SK-N-MC (cell line): ENCODE measurements around the gene CSTF1.

Source experiments
- DNase-seq: peaks from one replicate; pipeline ENCODE4 v3.0.0-alpha.2; 2011; ENCODE audit warnings: low read depth, low spot score
- H3K27ac ChIP-seq: fragments of 200-600 bp; sonication (generic); 2 replicates; pipeline ENCODE4 v1.5.1; 2016; ENCODE audit warnings: mixed run types
- H3K36me3 ChIP-seq: fragments of 200-600 bp; sonication (generic); 2 replicates; pipeline ENCODE4 v1.6.1; 2017; ENCODE audit warnings: antibody characterized with exemption, low read length, mixed read lengths; ENCODE audit not compliant: insufficient read depth
- H3K4me3 ChIP-seq: fragments of 200-600 bp; sonication (generic); 2 replicates; pipeline ENCODE4 v1.5.1; 2016
- H3K9ac ChIP-seq: fragments of 200-600 bp; sonication (generic); 2 replicates; pipeline ENCODE4 v1.8.0; 2017; ENCODE audit warnings: mixed run types, mixed read lengths; ENCODE audit not compliant: insufficient read length
- H3K9me3 ChIP-seq: fragments of 200-600 bp; sonication (generic); 2 replicates; pipeline ENCODE4 v1.6.1; 2017; ENCODE audit warnings: low read depth, mild to moderate bottlenecking, antibody characterized with exemption, low read length, moderate library complexity, mixed read lengths
- EZH2 ChIP-seq: fragments of 200-600 bp; sonication (generic); IDR thresholded peaks from one replicate; pipeline ENCODE4 v1.6.1; 2017; ENCODE audit warnings: antibody characterized with exemption
- FOXP2 ChIP-seq: optimal IDR thresholded peaks from 2 replicates; pipeline ENCODE3; 2011; ENCODE audit warnings: mild to moderate bottlenecking, moderate library complexity; ENCODE audit not compliant: insufficient read depth; ENCODE audit errors: extremely low read length, control extremely low read depth
- POLR2AphosphoS5 ChIP-seq: IDR thresholded peaks from 2 replicates; pipeline ENCODE4 v1.6.1; 2012; ENCODE audit warnings: mild to moderate bottlenecking, low read depth, low read length, borderline replicate concordance

Gene CSTF1

DNA sequence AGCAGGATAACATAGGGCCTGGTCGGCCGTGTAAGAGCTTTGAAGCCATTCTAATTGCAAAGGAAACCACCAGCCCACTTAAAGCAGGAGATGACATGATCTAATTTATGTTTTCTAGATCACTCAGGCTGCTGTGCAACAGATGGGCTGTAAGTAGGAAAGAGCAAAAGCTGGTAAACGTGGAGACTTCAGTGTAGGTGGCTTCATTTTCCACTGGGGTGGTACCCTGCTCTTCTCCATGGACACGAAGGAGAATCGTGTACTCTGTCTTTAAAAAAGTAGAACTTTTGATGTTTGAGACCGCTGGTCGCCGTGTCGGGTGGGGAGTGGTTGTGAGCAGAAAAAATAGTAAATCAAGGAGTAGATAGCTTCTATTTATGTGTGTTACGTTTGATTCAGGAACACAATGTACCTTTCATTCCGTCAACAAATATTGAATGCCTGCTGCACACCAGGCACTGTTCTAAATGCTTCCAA, 26.0 kb downstream of the CSTF1 start:
- H3K4me3 ChIP-seq: no peak overlapping the region
- no peak overlapping the region for H3K27ac ChIP-seq
- H3K9me3 ChIP-seq: no peaks in the 10 kb centered on the region
- TF ChIP-seq EZH2 (no peak), POLR2AphosphoS5 (no peak), FOXP2 (no peak)
- H3K9ac ChIP-seq: no peak overlapping the region
- DNase-seq: no peak
- H3K36me3 ChIP-seq: no peaks in the 10 kb centered on the region; the same call in 1 of the 2 replicates

DNA sequence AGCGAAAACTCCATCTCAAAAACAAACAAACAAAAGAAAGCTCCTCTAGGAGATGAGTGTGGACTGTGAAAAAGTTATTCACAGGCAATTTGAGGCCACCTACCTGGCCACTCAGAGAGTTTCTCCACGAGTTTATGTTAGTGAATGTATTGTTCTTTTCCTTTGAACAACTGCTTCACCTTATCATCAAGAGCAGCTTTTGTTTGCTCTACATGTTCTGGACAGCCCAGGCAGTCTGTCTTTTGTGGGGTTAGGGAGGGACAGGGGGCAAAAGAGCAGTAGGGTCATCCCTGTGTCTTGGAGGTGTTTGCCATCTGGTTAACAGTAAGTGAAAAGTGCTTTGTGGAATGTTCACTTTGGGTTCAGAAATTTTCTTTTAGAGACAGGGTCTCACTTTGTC, 27.6 kb downstream of the CSTF1 start:
- TF ChIP-seq FOXP2 (no peak), EZH2 (no peak), POLR2AphosphoS5 (no peak)
- no peak for DNase-seq
- Histone ChIP-seq H3K9ac (no peak overlapping the region), H3K9me3 (no peaks in the 10 kb centered on the region), H3K36me3 (no peaks in the 10 kb centered on the region; the same call in 1 of the 2 replicates), H3K27ac (no peak overlapping the region), H3K4me3 (no peak overlapping the region)

DNA sequence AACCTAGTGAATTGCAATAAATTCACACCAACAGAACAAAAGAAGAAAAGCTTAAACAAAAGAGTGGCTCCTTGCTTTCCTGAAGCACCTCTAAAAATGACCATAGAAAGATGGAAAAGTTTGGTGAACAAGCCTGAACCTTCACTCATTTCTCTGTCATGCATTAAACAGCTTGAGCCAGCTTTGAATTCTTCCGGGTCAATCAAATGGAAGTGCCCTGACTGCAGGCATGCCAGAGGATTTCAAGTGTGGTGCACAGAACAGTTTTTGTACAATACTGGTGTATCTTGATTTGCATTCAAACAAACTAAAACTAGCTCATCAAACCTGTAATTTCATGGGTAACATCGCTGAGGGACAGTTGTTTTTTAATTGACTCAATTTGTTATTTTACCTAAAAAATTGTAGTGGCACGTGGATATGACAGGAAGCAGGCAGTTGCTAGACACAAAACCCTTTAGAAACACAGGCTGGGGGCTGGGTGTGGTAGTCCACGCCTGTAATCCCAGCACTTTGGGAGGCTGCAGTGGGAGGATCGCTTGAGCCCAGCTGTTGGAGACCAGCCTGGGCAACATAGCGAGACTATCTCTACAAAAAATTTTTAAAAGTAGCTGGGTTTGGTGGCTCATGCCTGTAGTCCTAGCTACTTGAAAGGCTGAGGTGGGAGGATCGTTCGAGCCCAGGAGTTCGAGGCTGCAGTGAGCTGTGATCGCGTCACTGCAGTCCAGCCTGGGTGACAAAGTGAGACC, 28.7 kb downstream of the CSTF1 start:
- H3K9ac ChIP-seq: no peak overlapping the region
- H3K4me3 ChIP-seq: no peak overlapping the region
- H3K36me3 ChIP-seq: no peaks in the 10 kb centered on the region; the same call in 1 of the 2 replicates
- DNase-seq: no peak
- H3K27ac ChIP-seq: no peak overlapping the region
- TF ChIP-seq POLR2AphosphoS5 (no peak), FOXP2 (no peak), EZH2 (no peak)
- no peaks in the 10 kb centered on the region for H3K9me3 ChIP-seq

DNA sequence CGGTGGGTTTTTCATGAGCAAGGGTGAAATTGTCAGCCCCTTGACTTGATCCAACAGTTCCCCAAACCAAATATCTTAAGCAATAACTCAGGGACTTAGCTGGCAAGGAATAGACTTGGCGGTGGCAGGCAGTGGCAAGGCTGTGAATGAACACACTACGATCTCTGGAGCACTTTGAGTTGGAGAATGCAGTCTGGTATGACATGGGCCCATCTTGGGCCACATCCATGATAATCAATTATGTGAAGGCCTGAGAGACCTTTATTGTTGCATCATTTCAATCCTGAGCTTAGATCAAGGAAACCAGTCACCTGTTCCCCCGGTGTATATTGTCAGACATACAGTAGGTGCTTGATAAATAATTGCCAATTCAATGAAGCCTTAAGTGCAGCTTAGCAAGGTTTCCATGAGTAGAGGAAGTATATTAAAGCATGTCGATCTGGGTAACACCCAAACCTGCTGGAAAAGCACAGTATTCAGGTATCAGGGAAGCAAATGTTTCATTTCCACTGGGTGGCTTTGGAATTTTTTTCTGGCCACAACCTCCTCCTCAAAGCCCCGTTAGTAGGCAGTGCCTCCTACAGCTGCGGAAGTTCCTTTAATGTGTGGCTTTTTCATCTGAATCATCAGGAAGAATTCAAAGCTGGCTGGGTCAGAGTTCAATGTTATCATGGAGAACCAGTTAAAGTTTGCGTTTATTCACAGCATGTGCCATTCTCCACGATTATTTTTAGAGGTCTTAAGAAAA, 29.8 kb downstream of the CSTF1 start:
- H3K4me3 ChIP-seq: no peak overlapping the region
- no peak for DNase-seq

DNA sequence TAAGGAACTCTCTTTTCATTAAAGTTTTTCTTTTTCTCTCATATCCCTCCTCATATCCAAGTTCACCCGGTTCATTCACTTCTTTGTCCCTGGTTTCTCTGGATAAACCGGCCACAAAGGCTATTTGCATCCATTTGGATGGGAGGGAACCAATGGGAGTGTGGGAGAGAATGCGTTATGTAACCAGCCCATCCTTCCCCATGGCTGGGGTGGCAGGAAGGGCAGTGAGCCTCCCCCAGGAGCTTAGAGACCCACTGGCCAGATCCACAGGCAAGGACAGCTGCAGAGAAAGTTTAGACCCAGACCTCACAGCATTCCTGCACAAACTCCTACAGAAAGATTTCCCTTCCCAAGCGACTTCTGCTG, 30.4 kb downstream of the CSTF1 start:
- TF ChIP-seq POLR2AphosphoS5 (no peak), EZH2 (no peak), FOXP2 (no peak)
- Histone ChIP-seq H3K4me3 (no peak overlapping the region), H3K36me3 (no peaks in the 10 kb centered on the region; the same call in 1 of the 2 replicates), H3K9ac (no peak overlapping the region), H3K9me3 (no peaks in the 10 kb centered on the region), H3K27ac (no peak overlapping the region)
- no peak for DNase-seq

More for the DNA sequence above, 29.8 kb downstream of the CSTF1 start:
- no peak for TF ChIP-seq EZH2
- Histone ChIP-seq H3K9ac (no peak overlapping the region), H3K27ac (no peak overlapping the region), H3K36me3 (no peaks in the 10 kb centered on the region; the same call in 1 of the 2 replicates), H3K9me3 (no peaks in the 10 kb centered on the region)

DNA sequence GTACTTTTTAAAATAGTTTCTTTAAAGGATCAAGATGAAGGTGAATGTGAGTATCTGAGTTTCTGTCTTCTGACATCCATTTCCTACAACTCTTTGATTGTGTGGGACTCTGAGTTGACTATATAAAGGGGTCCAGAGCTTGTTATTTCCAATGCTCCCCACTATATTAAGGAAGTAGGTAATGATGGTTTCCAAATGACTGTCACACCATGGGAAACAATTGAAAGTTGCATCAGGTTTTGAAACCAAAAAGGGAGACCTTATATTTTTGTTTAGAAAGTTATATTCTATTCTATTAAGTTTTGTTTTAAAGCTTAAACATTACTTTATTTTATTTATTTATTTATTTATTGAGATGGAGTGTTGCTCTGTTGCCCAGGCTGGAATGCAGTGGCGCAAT, 30.8 kb downstream of the CSTF1 start:
- Histone ChIP-seq H3K9ac (no peak overlapping the region), H3K4me3 (no peak overlapping the region), H3K36me3 (no peaks in the 10 kb centered on the region), H3K27ac (no peak overlapping the region), H3K9me3 (no peaks in the 10 kb centered on the region)
- no peak for DNase-seq
- no peak for TF ChIP-seq FOXP2
- TF ChIP-seq EZH2: no peak
- TF ChIP-seq POLR2AphosphoS5: no peak

DNA sequence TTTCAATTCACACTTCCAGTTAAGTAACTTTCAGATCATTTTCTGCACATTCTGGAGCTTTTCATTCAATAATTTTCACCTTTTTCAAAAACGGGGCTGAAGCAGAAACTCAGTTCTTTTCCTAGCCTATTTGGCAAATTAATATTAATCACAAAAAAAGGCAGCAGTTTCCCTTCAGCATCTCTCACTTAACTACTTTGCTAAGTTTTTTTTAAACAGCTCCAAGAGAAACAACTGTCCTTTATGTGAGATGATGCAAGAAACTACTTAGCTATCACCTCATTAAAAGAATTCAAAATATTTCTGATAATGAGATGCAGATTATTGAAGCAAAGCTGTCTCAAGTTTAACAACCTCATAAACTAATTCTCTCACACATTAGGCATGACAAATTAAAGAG, 31.4 kb downstream of the CSTF1 start:
- no peak overlapping the region for H3K4me3 ChIP-seq
- H3K9ac ChIP-seq: no peak overlapping the region
- H3K36me3 ChIP-seq: no peaks in the 10 kb centered on the region
- H3K9me3 ChIP-seq: no peaks in the 10 kb centered on the region
- H3K27ac ChIP-seq: no peak overlapping the region
- no peak for DNase-seq
- no peak for TF ChIP-seq POLR2AphosphoS5
- TF ChIP-seq FOXP2: no peak
- TF ChIP-seq EZH2: no peak

DNA sequence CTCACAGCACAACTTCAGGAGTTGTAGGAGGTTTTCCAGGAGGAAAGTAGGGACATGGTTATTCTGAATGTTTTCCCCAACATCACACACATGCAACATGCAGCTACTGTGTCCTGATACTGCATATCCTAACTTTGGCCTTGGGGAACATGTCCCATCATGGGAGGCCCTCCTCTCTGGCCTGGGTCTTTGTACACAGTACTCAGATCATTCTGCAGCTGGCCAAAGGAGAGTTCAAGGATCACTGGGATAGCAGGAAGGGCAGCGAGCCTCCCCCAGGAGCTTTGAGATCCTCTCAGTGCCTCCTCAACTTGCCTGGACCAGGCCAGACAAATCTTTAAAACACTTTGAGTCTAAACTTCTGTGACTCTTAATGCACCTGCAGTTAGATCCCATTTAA, 32.5 kb downstream of the CSTF1 start:
- no peak for DNase-seq
- TF ChIP-seq FOXP2: no peak

DNA sequence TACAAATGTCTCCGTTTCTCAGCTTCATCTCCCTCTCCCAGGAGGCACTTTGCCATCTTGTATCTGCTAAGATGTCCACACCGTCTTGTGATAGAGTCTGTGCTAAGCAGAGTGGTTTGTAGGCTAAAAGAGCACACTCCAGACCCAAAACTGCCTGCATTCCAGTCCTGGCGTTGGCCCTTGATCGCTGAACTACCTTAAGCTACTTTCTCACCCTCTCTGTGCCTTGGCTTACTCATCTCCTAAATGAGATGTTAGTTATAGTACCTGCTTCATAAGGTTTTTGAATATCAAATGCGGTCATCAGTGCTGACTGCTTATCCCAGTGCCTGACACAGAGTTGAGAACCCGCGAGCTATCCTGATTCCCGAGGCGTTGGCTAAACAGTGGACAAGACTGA, 33.6 kb downstream of the CSTF1 start:
- Histone ChIP-seq H3K4me3 (no peak overlapping the region), H3K9ac (no peak overlapping the region), H3K9me3 (no peaks in the 10 kb centered on the region), H3K36me3 (no peaks in the 10 kb centered on the region), H3K27ac (no peak overlapping the region)
- TF ChIP-seq POLR2AphosphoS5 (no peak), EZH2 (no peak)
- DNase-seq: no peak

More for the DNA sequence above, 32.5 kb downstream of the CSTF1 start:
- Histone ChIP-seq H3K36me3 (no peaks in the 10 kb centered on the region), H3K9me3 (no peaks in the 10 kb centered on the region), H3K4me3 (no peak overlapping the region), H3K27ac (no peak overlapping the region), H3K9ac (no peak overlapping the region)
